Colonic mucosa (tissue), 4 donors: ENCODE data around the gene ANK3. TPM values are rescaled to one million over a fixed set of nuclear protein-coding genes. Genes with fewer than 3 reads are reported as not detected.

ENCODE experiments used
- DNase-seq: peaks from one replicate; pipeline ENCODE4 v3.0.0-alpha.2; 2020
- H3K27ac ChIP-seq: fragments of 200-600 bp; one replicate; pipeline ENCODE4 v1.8.0; 2021
- H3K27me3 ChIP-seq: fragments of 200-600 bp; one replicate; pipeline ENCODE4 v1.8.0; 2021
- H3K36me3 ChIP-seq: fragments of 200-600 bp; one replicate; pipeline ENCODE4 v1.8.0; 2021
- H3K4me1 ChIP-seq: fragments of 200-600 bp; one replicate; pipeline ENCODE4 v1.8.0; 2021; ENCODE audit warnings: mild to moderate bottlenecking
- H3K4me3 ChIP-seq: fragments of 200-600 bp; one replicate; pipeline ENCODE4 v1.8.0; 2021
- H3K9ac ChIP-seq, 2 donors: one replicate each; pipeline ENCODE4 v1.7.0; 2013; ENCODE audit warnings: control low read depth in 2 of 2, low read depth in 2 of 2, low read length in 2 of 2
- H3K9me3 ChIP-seq: fragments of 200-600 bp; one replicate; pipeline ENCODE4 v1.8.0; 2021
- intact Hi-C: fragments of 100-400 bp; cut with DNase I; formaldehyde crosslinking; loops from one replicate; pipeline ENCODE4 v1.14.1; 2022
- total RNA-seq, 2 donors: library from RNA; stranded (reverse); fragmentation: NEBNext Ultra II Directional in 1 of 2; extraction: Animal tissue kit (Norgen Biotek cat#: 25700) in 1 of 2; gene quantifications; one replicate each; pipeline ENCODE4 v1.2.1, GENCODE V29; 2021
- TF ChIP-seq, protein P1 (sequence below): fragments of 200-600 bp; IDR thresholded peaks from one replicate; pipeline ENCODE4 v1.8.0; 2022; ENCODE audit warnings: antibody characterized with exemption, mild to moderate bottlenecking
- donor health status: healthy.
- donor health status: DM: no; HTN: no; CAD: no.
- donor health status: DM: no; HTN: no; CAD: no.

Gene ANK3
- total RNA-seq, 2 donors from 2014 or later, result 34.6 to 82.8 TPM

DNA sequence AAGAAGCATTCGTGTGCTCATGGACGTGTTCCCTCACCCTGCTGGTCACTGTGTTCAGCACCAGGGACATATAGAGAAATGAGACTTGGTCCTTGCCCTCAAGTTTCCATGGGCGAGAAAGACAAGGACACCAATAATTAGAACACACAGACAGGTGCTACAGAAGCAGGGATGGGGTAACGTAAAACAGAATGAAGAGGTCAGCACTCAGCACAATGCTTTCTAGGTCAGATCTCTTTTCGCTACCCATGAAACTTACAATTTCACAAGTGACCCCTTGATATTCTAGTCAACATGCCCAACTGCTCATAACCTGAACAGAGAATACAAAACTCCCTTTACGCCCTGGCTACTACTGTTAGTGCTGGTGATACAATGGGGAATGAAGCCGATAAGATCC is 6.0 kb upstream of the ANK3 start:
- no peak overlapping the region for H3K27ac ChIP-seq
- no peaks in the 10 kb centered on the region for H3K4me1 ChIP-seq
- H3K36me3 ChIP-seq, result no peaks in the 10 kb centered on the region
- no peaks in the 10 kb centered on the region for H3K27me3 ChIP-seq
- no peak for DNase-seq
- no peak overlapping the region for H3K4me3 ChIP-seq
- intact Hi-C loops, result no loop called here
- H3K9me3 ChIP-seq, result no peaks in the 10 kb centered on the region
- no peak overlapping the region for H3K9ac ChIP-seq
- TF ChIP-seq, protein P1, sequence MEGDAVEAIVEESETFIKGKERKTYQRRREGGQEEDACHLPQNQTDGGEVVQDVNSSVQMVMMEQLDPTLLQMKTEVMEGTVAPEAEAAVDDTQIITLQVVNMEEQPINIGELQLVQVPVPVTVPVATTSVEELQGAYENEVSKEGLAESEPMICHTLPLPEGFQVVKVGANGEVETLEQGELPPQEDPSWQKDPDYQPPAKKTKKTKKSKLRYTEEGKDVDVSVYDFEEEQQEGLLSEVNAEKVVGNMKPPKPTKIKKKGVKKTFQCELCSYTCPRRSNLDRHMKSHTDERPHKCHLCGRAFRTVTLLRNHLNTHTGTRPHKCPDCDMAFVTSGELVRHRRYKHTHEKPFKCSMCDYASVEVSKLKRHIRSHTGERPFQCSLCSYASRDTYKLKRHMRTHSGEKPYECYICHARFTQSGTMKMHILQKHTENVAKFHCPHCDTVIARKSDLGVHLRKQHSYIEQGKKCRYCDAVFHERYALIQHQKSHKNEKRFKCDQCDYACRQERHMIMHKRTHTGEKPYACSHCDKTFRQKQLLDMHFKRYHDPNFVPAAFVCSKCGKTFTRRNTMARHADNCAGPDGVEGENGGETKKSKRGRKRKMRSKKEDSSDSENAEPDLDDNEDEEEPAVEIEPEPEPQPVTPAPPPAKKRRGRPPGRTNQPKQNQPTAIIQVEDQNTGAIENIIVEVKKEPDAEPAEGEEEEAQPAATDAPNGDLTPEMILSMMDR, result no peak

DNA sequence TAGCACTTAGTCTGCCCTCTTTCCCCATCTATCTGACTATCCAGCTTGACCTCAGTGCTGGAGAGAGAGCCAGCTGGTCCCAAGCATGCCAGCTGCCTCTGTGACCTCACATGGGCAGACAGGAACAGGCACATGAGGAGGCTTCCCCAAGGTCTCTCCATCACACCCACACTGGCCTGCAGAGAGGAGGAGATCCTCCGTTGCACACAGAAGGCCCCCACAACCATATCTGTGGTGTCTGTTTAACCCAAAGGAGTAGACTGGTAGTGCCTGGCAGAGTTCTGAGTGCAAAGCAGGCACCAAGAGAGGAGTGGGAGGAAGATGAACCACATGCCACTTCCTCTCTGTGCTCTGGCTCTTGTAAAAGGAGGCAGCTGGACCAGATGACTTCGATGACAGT is 4.8 kb upstream of the ANK3 start:
- Histone ChIP-seq H3K4me3 (no peak overlapping the region), H3K36me3 (no peaks in the 10 kb centered on the region), H3K4me1 (no peaks in the 10 kb centered on the region), H3K9me3 (no peaks in the 10 kb centered on the region), H3K9ac (no peak overlapping the region), H3K27me3 (no peaks in the 10 kb centered on the region), H3K27ac (no peak overlapping the region)
- TF ChIP-seq, protein P1, result no peak
- intact Hi-C loops, result no loop called here
- DNase-seq, result no peak

DNA sequence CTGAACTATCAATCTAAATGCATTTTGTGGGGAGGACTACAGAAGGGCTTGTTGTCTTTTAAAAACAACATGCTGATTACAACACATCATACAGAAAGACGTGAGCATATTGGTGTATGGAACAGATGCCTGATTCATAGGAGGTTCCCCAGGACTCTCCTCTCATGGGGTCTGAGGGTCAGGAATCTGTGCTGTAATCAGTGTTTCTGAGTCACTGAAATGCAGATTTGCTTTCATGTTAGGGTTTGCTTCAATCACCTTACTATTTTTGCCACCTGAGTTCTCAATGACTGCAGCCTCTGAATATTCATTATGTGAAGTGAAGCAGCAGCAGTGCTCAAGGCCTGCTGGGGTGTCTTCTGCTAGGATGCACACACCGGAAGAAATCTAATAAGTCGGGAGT is 550 bp upstream of the ANK3 start:
- DNase-seq, result no peak
- no peak overlapping the region for H3K4me3 ChIP-seq
- no peak overlapping the region for H3K9ac ChIP-seq
- H3K4me1 ChIP-seq, result no peaks in the 10 kb centered on the region
- no peaks in the 10 kb centered on the region for H3K36me3 ChIP-seq
- no peaks in the 10 kb centered on the region for H3K9me3 ChIP-seq
- no peaks in the 10 kb centered on the region for H3K27me3 ChIP-seq
- TF ChIP-seq, protein P1, result no peak
- intact Hi-C loops, result no loop called here
- no peak overlapping the region for H3K27ac ChIP-seq

DNA sequence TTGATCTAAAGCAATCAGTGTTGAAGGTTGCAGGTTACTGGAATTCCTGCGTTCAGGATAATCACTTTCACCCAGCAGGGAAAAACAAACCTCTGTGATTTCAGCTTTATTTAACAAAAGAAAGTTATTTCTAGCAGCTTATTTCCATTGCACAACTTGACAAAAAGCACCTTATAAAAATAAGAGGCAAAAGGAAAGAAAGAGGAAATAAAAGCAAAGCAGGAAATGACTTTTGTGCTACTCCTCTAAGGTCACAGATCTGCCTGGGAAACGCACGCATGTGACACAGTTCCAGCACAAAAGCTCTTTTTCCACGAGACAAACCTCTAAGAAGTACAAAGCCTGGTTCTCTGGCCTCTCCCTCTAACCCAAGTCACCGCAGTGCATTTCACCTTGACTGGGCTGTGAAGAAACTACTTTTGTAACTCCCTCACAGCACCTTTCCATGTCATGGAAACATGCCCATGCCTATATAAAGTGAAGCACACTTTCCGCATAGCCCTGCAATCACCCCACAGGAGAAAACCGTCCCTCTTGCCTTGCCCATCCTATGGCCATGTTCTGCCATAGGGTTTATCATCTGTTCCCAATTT is 870 bp downstream of the ANK3 start:
- Histone ChIP-seq H3K4me1 (no peaks in the 10 kb centered on the region), H3K9me3 (no peaks in the 10 kb centered on the region), H3K27ac (no peak overlapping the region), H3K36me3 (no peaks in the 10 kb centered on the region), H3K27me3 (no peaks in the 10 kb centered on the region), H3K4me3 (no peak overlapping the region), H3K9ac (no peak overlapping the region)
- intact Hi-C loops, result no loop called here
- no peak for DNase-seq
- TF ChIP-seq, protein P1, result no peak

DNA sequence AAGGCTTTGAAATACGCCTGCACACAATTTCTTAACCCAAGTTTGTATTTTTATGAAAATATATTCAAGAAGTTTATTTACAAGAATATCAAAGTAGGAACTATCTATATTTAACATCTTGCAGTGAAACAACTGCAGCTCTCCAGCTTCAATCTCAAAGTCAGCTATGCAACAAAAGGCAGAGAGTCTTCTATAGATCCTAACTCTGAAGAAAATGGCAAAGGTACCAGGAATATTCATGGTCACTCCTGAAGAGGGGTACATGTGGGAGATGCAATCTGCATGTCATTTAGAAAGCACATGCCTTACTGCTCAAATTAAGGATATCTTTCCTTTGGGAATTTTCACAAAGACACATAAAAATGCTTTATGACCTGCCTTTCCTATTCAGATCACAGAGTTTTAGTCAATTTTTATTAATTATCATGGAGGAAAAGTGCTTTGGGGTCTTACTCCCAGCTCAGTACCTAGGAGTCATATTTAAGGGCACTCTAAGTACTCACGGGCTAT is 1.5 kb downstream of the ANK3 start:
- TF ChIP-seq, protein P1, result no peak
- intact Hi-C loops, result no loop called here
- H3K9me3 ChIP-seq, result no peaks in the 10 kb centered on the region
- H3K36me3 ChIP-seq, result no peaks in the 10 kb centered on the region
- no peak overlapping the region for H3K4me3 ChIP-seq
- no peak overlapping the region for H3K27ac ChIP-seq
- no peaks in the 10 kb centered on the region for H3K27me3 ChIP-seq
- H3K9ac ChIP-seq, result no peak overlapping the region
- no peak for DNase-seq
- H3K4me1 ChIP-seq, result no peaks in the 10 kb centered on the region
